Kidney (tissue), 14 donors: Measurements from ENCODE around the gene CAMKMT. TPM values are rescaled to one million over a fixed set of nuclear protein-coding genes. Genes with fewer than 3 reads are reported as not detected.
A peak's percentile ranks its signal among the peaks of the same experiment; 100 is the strongest.

Experiments used
- DNase-seq, 5 donors: peaks; one replicate each; pipeline ENCODE4 v3.0.0-alpha.2; 2013 to 2020
- FAIRE-seq: peaks from 2 replicates; lab custom pipeline; 2012; peaks lifted over from hg19 to GRCh38; lab: Jason Lieb, UNC
- H3K27ac ChIP-seq, 2 donors: one replicate each; pipeline ENCODE4 v1.7.0; 2013; ENCODE audit warnings: low read depth in 2 of 2, low read length in 2 of 2, inconsistent platforms in 1 of 2
- H3K27me3 ChIP-seq: one replicate; pipeline ENCODE4 v1.7.1; 2013; ENCODE audit warnings: low read length, inconsistent platforms; ENCODE audit not compliant: control insufficient read depth, insufficient read depth
- H3K36me3 ChIP-seq, 3 donors: one replicate each; pipeline versions ENCODE4 v1.7.0 to v1.7.1; 2013; ENCODE audit warnings: low read length in 3 of 3, control low read depth in 1 of 3, inconsistent platforms in 1 of 3; ENCODE audit not compliant: insufficient read depth in 3 of 3, control insufficient read depth in 2 of 3
- H3K4me1 ChIP-seq, 3 donors: one replicate each; pipeline versions ENCODE4 v1.7.0 to v1.7.1; 2013; ENCODE audit warnings: low read length in 3 of 3, inconsistent platforms in 1 of 3, low read depth in 1 of 3; ENCODE audit not compliant: control insufficient read depth in 2 of 3, insufficient read depth in 2 of 3
- H3K4me3 ChIP-seq, 3 donors: one replicate each; pipeline versions ENCODE4 v1.7.0 to v1.8.1; 2013; ENCODE audit warnings: low read length in 3 of 3, control low read depth in 1 of 3, inconsistent platforms in 1 of 3
- H3K9ac ChIP-seq, 3 donors: one replicate each; pipeline versions ENCODE4 v1.7.0 to v1.7.1; 2013; ENCODE audit warnings: low read length in 3 of 3, control low read depth in 1 of 3, inconsistent platforms in 1 of 3
- H3K9me3 ChIP-seq, 3 donors: one replicate each; pipeline versions ENCODE4 v1.7.0 to v1.7.1; 2013; ENCODE audit warnings: low read length in 3 of 3, control low read depth in 1 of 3, inconsistent platforms in 1 of 3; ENCODE audit not compliant: control insufficient read depth in 2 of 3, insufficient read depth in 1 of 3
- CTCF ChIP-seq: IDR thresholded peaks from 3 replicates; pipeline ENCODE4 v1.5.1; 2012; ENCODE audit warnings: mild to moderate bottlenecking, moderate library complexity, borderline replicate concordance; ENCODE audit not compliant: insufficient read depth; ENCODE audit errors: extremely low read depth
- intact Hi-C: fragments of 100-400 bp; cut with DNase I; formaldehyde crosslinking; loops from one replicate; pipeline ENCODE4 v1.11.1; 2022
- polyA plus RNA-seq: library from polyadenylated mRNA; stranded (reverse); fragments of 350-450 nt; fragmentation: Illumina TruSeq; extraction: RNeasy Lipid Tissue Mini Kit (QIAGEN cat#74804); gene quantifications from one replicate; pipeline ENCODE4 v1.2.3, GENCODE V29; 2014; ENCODE audit warnings: low read depth, low replicate concordance; ENCODE audit not compliant: insufficient read depth
- total RNA-seq: library from RNA; stranded (reverse); fragmentation: NEBNext Ultra II Directional; extraction: Animal tissue kit (Norgen Biotek cat#: 25700); gene quantifications from one replicate; pipeline ENCODE4 v1.2.1, GENCODE V29; 2021
- donor health status: control.
- donor health status: control.
- donor health status: control.
- donor health status: control.
- donor health status: control.
- donor health status: DM: yes; HTN: yes; CAD: no.
- donor health status: Normal renal cell carcinoma (clear cell type).

CAMKMT gene
- total and polyA plus RNA-seq, 2 donors from 2014 or later: 9.9 to 14.5 TPM

- intact Hi-C loops: no loop called here
- H3K4me3 ChIP-seq: no peak overlapping the region
- FAIRE-seq: no peak
- no peak for DNase-seq
- TF ChIP-seq CTCF: no peak
- H3K9ac ChIP-seq: no peak overlapping the region
- peaks cover 0 to 15% (median 0%) of the 10 kb centered on the region in 3 donors for H3K4me1 ChIP-seq
- H3K9me3 ChIP-seq: no peaks in the 10 kb centered on the region
- H3K36me3 ChIP-seq: no peaks in the 10 kb centered on the region
- H3K27me3 ChIP-seq: peaks cover 27% of the 10 kb centered on the region
- no peak overlapping the region for H3K27ac ChIP-seq
Measured at GRCh38 chr2:44772669-44773378, 411.1 kb downstream of the CAMKMT start.

- Histone ChIP-seq H3K4me3 (no peak overlapping the region), H3K27ac (no peak overlapping the region), H3K27me3 (peaks cover 12% of the 10 kb centered on the region), H3K36me3 (no peaks in the 10 kb centered on the region), H3K4me1 (peaks cover 0 to 15% (median 2%) of the 10 kb centered on the region in 3 donors), H3K9me3 (peaks cover 0 to under 1% (median 0%) of the 10 kb centered on the region in 3 donors), H3K9ac (no peak overlapping the region)
- DNase-seq (no peak), FAIRE-seq (no peak)
- no peak for TF ChIP-seq CTCF
- intact Hi-C loops: no loop called here
Measured at GRCh38 chr2:44774826-44775492, 413.2 kb downstream of the CAMKMT start.

- intact Hi-C loops: no loop called here
- FAIRE-seq: no peak
- H3K9me3 ChIP-seq: peaks cover 0 to 8% (median 0%) of the 10 kb centered on the region in 3 donors
- H3K27me3 ChIP-seq: peaks cover 10% of the 10 kb centered on the region
- peaks cover 0 to 15% (median 2%) of the 10 kb centered on the region in 3 donors for H3K4me1 ChIP-seq
- no peak overlapping the region for H3K9ac ChIP-seq
- no peak for TF ChIP-seq CTCF
- no peaks in the 10 kb centered on the region for H3K36me3 ChIP-seq
- H3K4me3 ChIP-seq: no peak overlapping the region
- no peak overlapping the region for H3K27ac ChIP-seq
- DNase-seq: peak in 1 of 5 donors; percentile 7
Measured at GRCh38 chr2:44777036-44777435, 415.3 kb downstream of the CAMKMT start.
